K562 (cell line): ENCODE data around the gene HSF5. TPM values are rescaled to one million over a fixed set of nuclear protein-coding genes. Genes with fewer than 3 reads are reported as not detected.

Experiments used
- ARID2 ChIP-seq: fragments of 450-650 bp; IDR thresholded peaks from 2 replicates; pipeline ENCODE4 v1.6.1; 2017; ENCODE audit warnings: antibody characterized with exemption, mild to moderate bottlenecking
- BCOR ChIP-seq: fragments of 450-650 bp; IDR thresholded peaks from 2 replicates; pipeline ENCODE4 v1.6.1; 2016
- BRD9 ChIP-seq: fragments of 450-650 bp; IDR thresholded peaks from 2 replicates; pipeline ENCODE4 v1.6.1; 2018; ENCODE audit warnings: low read depth; ENCODE audit not compliant: partially characterized antibody
- ETV1 ChIP-seq: fragments of 450-650 bp; conservative IDR thresholded peaks from 2 replicates; pipeline ENCODE4 v1.6.1; 2016; ENCODE audit warnings: missing genetic modification characterization, control low read depth, low read depth, missing compliant biosample characterization
- KHSRP ChIP-seq: fragments of 450-650 bp; IDR thresholded peaks from 2 replicates; pipeline ENCODE4 v1.6.1; 2017
- MIER1 ChIP-seq: fragments of 450-650 bp; IDR thresholded peaks from 2 replicates; pipeline ENCODE4 v1.6.1; 2016; ENCODE audit warnings: antibody characterized with exemption, mild to moderate bottlenecking, low read depth
- MYC ChIP-seq, 2 experiments: fragments of 250-450 bp in 1 of 2; sonication (Bioruptor Pico) in 1 of 2; IDR thresholded peaks; 2 replicates each; pipeline versions ENCODE4 v1.5.1 to v1.6.1; 2012 to 2021; ENCODE audit warnings: low read depth in 2 of 2, borderline replicate concordance in 1 of 2, improper control_type of control experiment in 1 of 2, low read length in 1 of 2, mild to moderate bottlenecking in 1 of 2, moderate library complexity in 1 of 2
- NFRKB ChIP-seq: fragments of 450-650 bp; IDR thresholded peaks from 2 replicates; pipeline ENCODE4 v1.6.1; 2016; ENCODE audit warnings: low read depth
- SLC30A9 ChIP-seq: fragments of 250-450 bp; sonication (Bioruptor Pico); IDR thresholded peaks from 2 replicates; pipeline ENCODE4 v1.8.0; 2022; ENCODE audit warnings: mild to moderate bottlenecking, moderate library complexity
- SMC3 ChIP-seq: conservative IDR thresholded peaks from 2 replicates; pipeline ENCODE4 v1.6.1; 2011; ENCODE audit warnings: low read depth, low read length, improper control_type of control experiment; ENCODE audit not compliant: insufficient read depth
- SRSF3 ChIP-seq: fragments of 200-400 bp; formaldehyde crosslinking; IDR thresholded peaks from 2 replicates; pipeline ENCODE4 v1.6.1; 2016; ENCODE audit warnings: mild to moderate bottlenecking, low read length, moderate library complexity; ENCODE audit not compliant: insufficient read depth
- TBL1XR1 ChIP-seq, 2 experiments: IDR thresholded peaks; 2 replicates each; pipeline ENCODE4 v1.6.1; 2012; ENCODE audit warnings: improper control_type of control experiment in 2 of 2, low read length in 2 of 2, mild to moderate bottlenecking in 1 of 2
- XRCC5 ChIP-seq: fragments of 200-400 bp; formaldehyde crosslinking; IDR thresholded peaks from 2 replicates; pipeline ENCODE4 v1.6.1; 2017; ENCODE audit warnings: low read depth, mild to moderate bottlenecking, low read length
- ZNF140 ChIP-seq: fragments of 250-450 bp; sonication (Bioruptor Pico); IDR thresholded peaks from 2 replicates; pipeline ENCODE4 v1.8.0; 2021; ENCODE audit warnings: moderate library complexity, mild to moderate bottlenecking, inconsistent platforms
- ZNF79 ChIP-seq: fragments of 250-450 bp; sonication (Bioruptor Pico); IDR thresholded peaks from 2 replicates; pipeline ENCODE4 v1.4.0; 2020; ENCODE audit warnings: low read depth, mild to moderate bottlenecking, moderate library complexity
- polyA plus RNA-seq, 8 experiments: library from polyadenylated mRNA; depleted of rRNA in 4 of 8; stranded (reverse) in 5 of 8; unstranded in 3 of 8; fragments of >200 nt; fragmentation: Nextera tagmentation in 2 of 8; fragmentation: Illumina TruSeq in 1 of 8; extraction: Ambion mirVana in 2 of 8; extraction: Trizol in 1 of 8; gene quantifications; 2 replicates each; pipeline versions ENCODE4 v1.2.1 to v1.2.3, GENCODE V29; 2011 to 2014; ENCODE audit warnings: inconsistent platforms in 1 of 8, missing spikeins in 1 of 8
- total RNA-seq, 7 experiments: library from RNA; depleted of rRNA in 6 of 7; stranded (reverse); fragments of >200 nt in 6 of 7; fragmentation: Illumina TruSeq in 2 of 7; extraction: Trizol in 2 of 7; gene quantifications; 2 replicates each; pipeline versions ENCODE4 v1.2.1 to v1.2.3, GENCODE V29; 2011 to 2021; ENCODE audit warnings: low replicate concordance in 1 of 7
- TF ChIP-seq, protein P1 (sequence below): sonication (generic); formaldehyde crosslinking; IDR thresholded peaks from 2 replicates; pipeline ENCODE4 v1.8.0; 2022; ENCODE audit warnings: mild to moderate bottlenecking, missing genetic modification reagents
- TF ChIP-seq, protein P2 (sequence below): IDR thresholded peaks from 2 replicates; pipeline ENCODE4 v1.6.1; 2011; ENCODE audit warnings: borderline replicate concordance, low read depth, mild to moderate bottlenecking, moderate library complexity, low read length; ENCODE audit not compliant: insufficient read depth, poor library complexity, severe bottlenecking
- TF ChIP-seq, protein P3 (sequence below): fragments of 450-650 bp; formaldehyde crosslinking; IDR thresholded peaks from 2 replicates; pipeline ENCODE4 v1.4.0; 2022; ENCODE audit warnings: missing genetic modification characterization
- TF ChIP-seq, protein P4 (sequence below): fragments of 450-650 bp; IDR thresholded peaks from one replicate; pipeline ENCODE4 v1.6.1; 2018; ENCODE audit warnings: mild to moderate bottlenecking, moderate library complexity; ENCODE audit not compliant: partially characterized antibody

Gene HSF5
- total and polyA plus RNA-seq, 9 of the 15 experiments (the other 6 are each of a cell fraction or from before 2014, with no cell fraction given), result 0.04 TPM; not detected in 8

DNA sequence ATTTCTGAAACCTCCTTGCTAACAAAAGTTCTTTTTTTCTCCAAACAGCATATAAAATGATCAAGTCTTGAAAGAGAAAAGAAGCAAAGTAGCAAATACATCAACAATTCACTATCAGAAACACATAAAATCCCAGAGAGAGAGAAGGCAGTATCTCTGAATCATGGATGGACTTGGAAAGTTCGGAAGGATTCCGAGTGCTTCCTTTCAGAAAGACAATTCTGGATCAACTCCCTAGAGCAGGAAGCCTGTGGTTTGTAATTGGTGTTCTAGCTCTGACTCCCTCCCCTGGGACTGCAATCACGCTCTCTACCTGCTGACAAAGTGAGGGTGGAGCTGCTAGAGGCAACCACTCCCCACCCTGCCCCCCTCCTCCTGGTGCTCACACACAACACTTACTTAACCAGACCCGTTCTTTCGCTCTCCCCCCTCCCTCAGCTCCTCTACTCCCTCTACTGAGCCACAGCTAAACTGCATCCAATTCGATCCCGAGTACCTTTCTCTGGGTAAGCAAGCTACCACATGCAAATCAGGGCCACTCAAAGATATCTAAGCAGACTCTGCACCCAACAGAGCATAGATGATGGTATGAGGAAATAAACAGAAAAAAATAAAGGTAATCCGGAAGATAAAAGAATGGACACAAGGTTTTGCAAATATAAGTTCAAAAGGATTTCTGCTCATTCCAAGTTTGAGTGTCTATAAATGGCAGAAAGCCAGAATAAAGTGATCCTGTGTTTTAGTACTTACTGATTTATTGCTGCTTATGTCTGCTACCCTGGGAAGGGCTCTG, 70.7 kb downstream of the HSF5 start, which contains the start of gene RNF43 (continued):
- TF ChIP-seq, protein P1, sequence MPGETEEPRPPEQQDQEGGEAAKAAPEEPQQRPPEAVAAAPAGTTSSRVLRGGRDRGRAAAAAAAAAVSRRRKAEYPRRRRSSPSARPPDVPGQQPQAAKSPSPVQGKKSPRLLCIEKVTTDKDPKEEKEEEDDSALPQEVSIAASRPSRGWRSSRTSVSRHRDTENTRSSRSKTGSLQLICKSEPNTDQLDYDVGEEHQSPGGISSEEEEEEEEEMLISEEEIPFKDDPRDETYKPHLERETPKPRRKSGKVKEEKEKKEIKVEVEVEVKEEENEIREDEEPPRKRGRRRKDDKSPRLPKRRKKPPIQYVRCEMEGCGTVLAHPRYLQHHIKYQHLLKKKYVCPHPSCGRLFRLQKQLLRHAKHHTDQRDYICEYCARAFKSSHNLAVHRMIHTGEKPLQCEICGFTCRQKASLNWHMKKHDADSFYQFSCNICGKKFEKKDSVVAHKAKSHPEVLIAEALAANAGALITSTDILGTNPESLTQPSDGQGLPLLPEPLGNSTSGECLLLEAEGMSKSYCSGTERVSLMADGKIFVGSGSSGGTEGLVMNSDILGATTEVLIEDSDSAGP (CRISPR knock-in tag), result no peak
- TF ChIP-seq TBL1XR1 (IDR thresholded peaks at IDR 0.05; ENCODE audit: low read length in 2 of 2) (peak in 1 of 2 experiments; percentile 54; a peak in 1 of 4 replicates), XRCC5 (no peak), SRSF3 (no peak), SLC30A9 (CRISPR knock-in tag) (no peak), ETV1 (peak; percentile 51; the same call in 1 of the 2 replicates), MIER1 (no peak), KHSRP (no peak), NFRKB (no peak), SMC3 (peak; percentile 85), ZNF140 (CRISPR knock-in tag) (no peak), ZNF79 (no peak), MYC (IDR thresholded peaks at IDR 0.05; ENCODE audit: low read depth, low read length) (peak; percentile 83), MYC (CRISPR knock-in tag; IDR thresholded peaks at IDR 0.05; ENCODE audit: borderline replicate concordance, low read depth) (no peak), BCOR (peak; percentile 41; the same call in 1 of the 2 replicates), BRD9 (peak; percentile 42), ARID2 (peak; percentile 87; the same call in 1 of the 2 replicates)
- TF ChIP-seq, protein P2, sequence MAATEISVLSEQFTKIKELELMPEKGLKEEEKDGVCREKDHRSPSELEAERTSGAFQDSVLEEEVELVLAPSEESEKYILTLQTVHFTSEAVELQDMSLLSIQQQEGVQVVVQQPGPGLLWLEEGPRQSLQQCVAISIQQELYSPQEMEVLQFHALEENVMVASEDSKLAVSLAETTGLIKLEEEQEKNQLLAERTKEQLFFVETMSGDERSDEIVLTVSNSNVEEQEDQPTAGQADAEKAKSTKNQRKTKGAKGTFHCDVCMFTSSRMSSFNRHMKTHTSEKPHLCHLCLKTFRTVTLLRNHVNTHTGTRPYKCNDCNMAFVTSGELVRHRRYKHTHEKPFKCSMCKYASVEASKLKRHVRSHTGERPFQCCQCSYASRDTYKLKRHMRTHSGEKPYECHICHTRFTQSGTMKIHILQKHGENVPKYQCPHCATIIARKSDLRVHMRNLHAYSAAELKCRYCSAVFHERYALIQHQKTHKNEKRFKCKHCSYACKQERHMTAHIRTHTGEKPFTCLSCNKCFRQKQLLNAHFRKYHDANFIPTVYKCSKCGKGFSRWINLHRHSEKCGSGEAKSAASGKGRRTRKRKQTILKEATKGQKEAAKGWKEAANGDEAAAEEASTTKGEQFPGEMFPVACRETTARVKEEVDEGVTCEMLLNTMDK, result no peak
- TF ChIP-seq, protein P3, sequence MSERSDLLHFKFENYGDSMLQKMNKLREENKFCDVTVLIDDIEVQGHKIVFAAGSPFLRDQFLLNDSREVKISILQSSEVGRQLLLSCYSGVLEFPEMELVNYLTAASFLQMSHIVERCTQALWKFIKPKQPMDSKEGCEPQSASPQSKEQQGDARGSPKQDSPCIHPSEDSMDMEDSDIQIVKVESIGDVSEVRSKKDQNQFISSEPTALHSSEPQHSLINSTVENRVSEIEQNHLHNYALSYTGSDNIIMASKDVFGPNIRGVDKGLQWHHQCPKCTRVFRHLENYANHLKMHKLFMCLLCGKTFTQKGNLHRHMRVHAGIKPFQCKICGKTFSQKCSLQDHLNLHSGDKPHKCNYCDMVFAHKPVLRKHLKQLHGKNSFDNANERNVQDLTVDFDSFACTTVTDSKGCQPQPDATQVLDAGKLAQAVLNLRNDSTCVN, result no peak
- TF ChIP-seq, protein P4, sequence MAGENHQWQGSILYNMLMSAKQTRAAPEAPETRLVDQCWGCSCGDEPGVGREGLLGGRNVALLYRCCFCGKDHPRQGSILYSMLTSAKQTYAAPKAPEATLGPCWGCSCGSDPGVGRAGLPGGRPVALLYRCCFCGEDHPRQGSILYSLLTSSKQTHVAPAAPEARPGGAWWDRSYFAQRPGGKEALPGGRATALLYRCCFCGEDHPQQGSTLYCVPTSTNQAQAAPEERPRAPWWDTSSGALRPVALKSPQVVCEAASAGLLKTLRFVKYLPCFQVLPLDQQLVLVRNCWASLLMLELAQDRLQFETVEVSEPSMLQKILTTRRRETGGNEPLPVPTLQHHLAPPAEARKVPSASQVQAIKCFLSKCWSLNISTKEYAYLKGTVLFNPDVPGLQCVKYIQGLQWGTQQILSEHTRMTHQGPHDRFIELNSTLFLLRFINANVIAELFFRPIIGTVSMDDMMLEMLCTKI, result no peak
